Measurements from ENCODE around the gene PES1.

GRCh38 chr22:30640361-30640760, 48.7 kb upstream of the PES1 start:
- TF ChIP-seq POLR2AphosphoS5 (IDR thresholded peaks at IDR 0.05) (no peak), CTCF (IDR thresholded peaks at IDR 0.05) (no peak)
